Measurements from ENCODE around the gene PDGFD.

Gene PDGFD

GRCh38 chr11:104043142-104043541 lies 120.8 kb downstream of the PDGFD start:
- Histone ChIP-seq H3K4me1 (ENCODE audit: control insufficient read depth, insufficient read depth, low read length) (no peaks in the 10 kb centered on the region), H3K27me3 (ENCODE audit: control insufficient read depth, insufficient read depth, low read length) (no peaks in the 10 kb centered on the region), H3K4me3 (ENCODE audit: low read length) (no peak overlapping the region), H3K27ac (ENCODE audit: low read length) (no peak overlapping the region), H3K9me3 (ENCODE audit: control insufficient read depth, insufficient read depth, low read length) (no peaks in the 10 kb centered on the region), H3K36me3 (ENCODE audit: control insufficient read depth, insufficient read depth, low read length) (no peaks in the 10 kb centered on the region)
- no CpG with 5 or more reads among the region's 4 CpGs for WGBS (ENCODE audit: insufficient coverage, insufficient read length)
- DNase-seq (ENCODE audit: low read depth, low spot score): no peak

DNA sequence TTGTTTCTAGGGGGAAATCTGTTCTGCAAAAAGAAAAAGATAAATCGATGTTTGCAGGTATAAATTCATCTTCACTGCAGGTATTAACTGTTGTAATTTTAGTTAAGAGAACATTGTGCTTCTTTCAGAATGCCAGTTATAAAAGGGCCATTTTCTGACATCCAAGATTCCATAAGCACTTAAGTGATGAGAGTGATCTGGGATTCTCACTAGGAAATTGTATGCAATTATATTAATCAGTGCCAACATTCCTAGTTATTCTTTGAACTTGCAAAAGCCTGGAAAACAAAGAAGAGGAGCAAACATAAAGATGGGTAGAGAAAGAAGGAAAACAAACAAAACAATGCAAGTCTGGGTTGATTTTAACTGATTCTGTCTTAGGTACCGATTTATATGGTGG lies 122.2 kb downstream of the PDGFD start:
- Histone ChIP-seq H3K36me3 (ENCODE audit: control insufficient read depth, insufficient read depth, low read length) (no peaks in the 10 kb centered on the region), H3K4me1 (ENCODE audit: control insufficient read depth, insufficient read depth, low read length) (no peaks in the 10 kb centered on the region), H3K4me3 (ENCODE audit: low read length) (no peak overlapping the region), H3K27ac (ENCODE audit: low read length) (no peak overlapping the region), H3K9me3 (ENCODE audit: control insufficient read depth, insufficient read depth, low read length) (no peaks in the 10 kb centered on the region), H3K27me3 (ENCODE audit: control insufficient read depth, insufficient read depth, low read length) (no peaks in the 10 kb centered on the region)
- no peak for DNase-seq (ENCODE audit: low read depth, low spot score)
- WGBS (ENCODE audit: insufficient coverage, insufficient read length): no CpG with 5 or more reads among the region's 2 CpGs

DNA sequence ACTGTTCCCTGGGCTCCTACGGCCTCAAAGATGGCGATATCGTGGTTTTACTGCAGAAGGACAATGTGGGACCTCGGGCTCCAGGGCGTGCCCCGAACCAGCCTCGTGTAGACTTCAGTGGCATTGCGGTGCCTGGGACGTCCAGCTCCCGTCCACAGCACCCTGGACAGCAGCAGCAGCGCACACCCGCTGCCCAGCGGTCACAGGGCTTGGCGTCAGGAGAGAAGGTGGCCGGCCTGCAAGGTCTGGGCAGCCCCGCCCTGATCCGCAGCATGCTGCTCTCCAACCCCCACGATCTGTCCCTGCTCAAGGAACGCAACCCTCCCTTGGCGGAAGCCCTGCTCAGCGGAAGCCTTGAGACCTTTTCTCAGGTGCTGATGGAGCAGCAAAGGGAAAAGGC lies 127.0 kb downstream of the PDGFD start:
- no CpG with 5 or more reads among the region's 21 CpGs for WGBS (ENCODE audit: insufficient coverage, insufficient read length)
- no peaks in the 10 kb centered on the region for H3K4me1 ChIP-seq (ENCODE audit: control insufficient read depth, insufficient read depth, low read length)
- no peaks in the 10 kb centered on the region for H3K27me3 ChIP-seq (ENCODE audit: control insufficient read depth, insufficient read depth, low read length)
- no peaks in the 10 kb centered on the region for H3K36me3 ChIP-seq (ENCODE audit: control insufficient read depth, insufficient read depth, low read length)
- DNase-seq (ENCODE audit: low read depth, low spot score): no peak
- no peak overlapping the region for H3K27ac ChIP-seq (ENCODE audit: low read length)
- H3K4me3 ChIP-seq (ENCODE audit: low read length): no peak overlapping the region
- no peaks in the 10 kb centered on the region for H3K9me3 ChIP-seq (ENCODE audit: control insufficient read depth, insufficient read depth, low read length)

GRCh38 chr11:104036588-104036987 lies 127.4 kb downstream of the PDGFD start, which contains the start of gene DDI1:
Gene DDI1, plus strand, starts transcription at chr11:104036640. Its CDS starts 183 bp downstream, at chr11:104036823.
- WGBS (ENCODE audit: insufficient coverage, insufficient read length): no CpG with 5 or more reads among the region's 26 CpGs

GRCh38 chr11:104033561-104033960 lies 130.4 kb downstream of the PDGFD start:
- no peak for DNase-seq (ENCODE audit: low read depth, low spot score)
- no peaks in the 10 kb centered on the region for H3K4me1 ChIP-seq (ENCODE audit: control insufficient read depth, insufficient read depth, low read length)
- H3K9me3 ChIP-seq (ENCODE audit: control insufficient read depth, insufficient read depth, low read length): no peaks in the 10 kb centered on the region
- WGBS (ENCODE audit: insufficient coverage, insufficient read length): no CpG with 5 or more reads among the region's 1 CpG
- no peaks in the 10 kb centered on the region for H3K27me3 ChIP-seq (ENCODE audit: control insufficient read depth, insufficient read depth, low read length)
- no peaks in the 10 kb centered on the region for H3K36me3 ChIP-seq (ENCODE audit: control insufficient read depth, insufficient read depth, low read length)
- H3K4me3 ChIP-seq (ENCODE audit: low read length): no peak overlapping the region
- H3K27ac ChIP-seq (ENCODE audit: low read length): no peak overlapping the region

More at GRCh38 chr11:104036588-104036987, 127.4 kb downstream of the PDGFD start, which contains the start of gene DDI1:
- no peaks in the 10 kb centered on the region for H3K27me3 ChIP-seq (ENCODE audit: control insufficient read depth, insufficient read depth, low read length)
- H3K36me3 ChIP-seq (ENCODE audit: control insufficient read depth, insufficient read depth, low read length): no peaks in the 10 kb centered on the region
- no peak for DNase-seq (ENCODE audit: low read depth, low spot score)
- no peaks in the 10 kb centered on the region for H3K9me3 ChIP-seq (ENCODE audit: control insufficient read depth, insufficient read depth, low read length)
- no peak within 1 kb of the TSS for H3K27ac ChIP-seq (ENCODE audit: low read length)
- no peak within 1 kb of the TSS for H3K4me3 ChIP-seq (ENCODE audit: low read length)
- H3K4me1 ChIP-seq (ENCODE audit: control insufficient read depth, insufficient read depth, low read length): no peaks in the 10 kb centered on the region

- H3K27me3 ChIP-seq (ENCODE audit: control insufficient read depth, insufficient read depth, low read length): no peaks in the 10 kb centered on the region
- no peak overlapping the region for H3K4me3 ChIP-seq (ENCODE audit: low read length)
- no peaks in the 10 kb centered on the region for H3K4me1 ChIP-seq (ENCODE audit: control insufficient read depth, insufficient read depth, low read length)
- no peaks in the 10 kb centered on the region for H3K36me3 ChIP-seq (ENCODE audit: control insufficient read depth, insufficient read depth, low read length)
- no peaks in the 10 kb centered on the region for H3K9me3 ChIP-seq (ENCODE audit: control insufficient read depth, insufficient read depth, low read length)
- no peak for DNase-seq (ENCODE audit: low read depth, low spot score)
- no peak overlapping the region for H3K27ac ChIP-seq (ENCODE audit: low read length)
Measured at GRCh38 chr11:104033134-104033533, 130.8 kb downstream of the PDGFD start.

DNA sequence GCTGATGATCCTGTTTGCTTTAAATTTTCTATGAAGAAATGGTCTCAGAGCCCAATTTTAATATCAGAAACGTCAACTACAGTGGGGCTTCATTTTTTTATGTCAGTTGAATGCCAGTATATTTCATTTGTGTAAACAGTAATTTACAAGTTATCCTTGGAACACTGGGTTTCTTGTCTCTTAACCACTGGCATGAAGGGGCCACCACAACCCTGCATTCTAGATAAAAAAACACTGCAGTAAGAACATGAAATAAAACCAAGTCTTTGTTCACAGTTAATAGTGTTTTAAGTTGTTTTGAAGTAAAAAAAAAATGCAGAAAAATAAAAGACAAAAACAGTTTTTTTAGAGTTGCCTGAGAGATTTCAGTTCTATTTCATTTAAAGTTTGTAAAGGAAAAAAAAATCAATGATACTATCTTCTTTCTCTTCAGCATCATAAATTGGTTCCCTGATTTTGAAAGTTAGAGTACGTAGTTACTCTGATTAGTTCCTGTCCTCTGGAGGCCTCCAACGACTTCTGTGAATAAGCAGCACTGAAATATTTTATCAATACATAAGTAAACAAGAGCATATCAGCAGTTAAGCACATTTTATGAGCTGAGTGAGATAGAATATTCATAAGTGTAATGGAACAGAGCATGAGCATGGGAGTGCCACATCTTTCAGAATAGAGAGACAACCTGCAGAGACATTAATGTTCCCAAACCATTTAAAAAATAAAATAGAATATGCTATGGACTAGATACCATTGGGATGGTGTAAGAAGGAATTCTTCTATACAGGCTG lies 135.3 kb downstream of the PDGFD start:
- H3K9me3 ChIP-seq (ENCODE audit: control insufficient read depth, insufficient read depth, low read length): no peaks in the 10 kb centered on the region
- DNase-seq (ENCODE audit: low read depth, low spot score): no peak
- no CpG with 5 or more reads among the region's 3 CpGs for WGBS (ENCODE audit: insufficient coverage, insufficient read length)

DNA sequence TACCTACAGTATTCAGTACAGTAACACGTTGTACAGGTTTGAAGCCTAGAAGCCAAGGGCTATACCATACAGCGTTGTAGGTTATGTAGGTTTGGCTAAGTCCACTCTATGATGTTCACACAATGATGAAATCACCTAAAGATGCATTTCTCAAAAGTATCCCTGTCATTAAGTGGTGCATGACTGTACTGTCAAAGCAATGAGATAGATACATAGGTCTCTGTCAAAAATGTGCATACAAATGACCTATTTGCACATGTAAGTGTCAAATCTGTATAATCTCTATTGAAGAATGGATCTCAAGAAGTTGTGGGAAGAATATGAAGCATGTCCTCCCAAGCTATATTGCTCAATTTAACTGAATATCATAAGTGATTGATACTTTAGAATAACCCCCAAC lies 139.4 kb downstream of the PDGFD start:
- no peak for DNase-seq (ENCODE audit: low read depth, low spot score)
- WGBS (ENCODE audit: insufficient coverage, insufficient read length): no CpG with 5 or more reads among the region's 2 CpGs
- Histone ChIP-seq H3K36me3 (ENCODE audit: control insufficient read depth, insufficient read depth, low read length) (no peaks in the 10 kb centered on the region), H3K27ac (ENCODE audit: low read length) (no peak overlapping the region), H3K4me3 (ENCODE audit: low read length) (no peak overlapping the region), H3K9me3 (ENCODE audit: control insufficient read depth, insufficient read depth, low read length) (no peaks in the 10 kb centered on the region), H3K4me1 (ENCODE audit: control insufficient read depth, insufficient read depth, low read length) (no peaks in the 10 kb centered on the region), H3K27me3 (ENCODE audit: control insufficient read depth, insufficient read depth, low read length) (no peaks in the 10 kb centered on the region; the same call in 1 of the 2 replicates)

More for the DNA sequence above, 135.3 kb downstream of the PDGFD start:
- no peak overlapping the region for H3K27ac ChIP-seq (ENCODE audit: low read length)
- no peak overlapping the region for H3K4me3 ChIP-seq (ENCODE audit: low read length)
- no peaks in the 10 kb centered on the region for H3K36me3 ChIP-seq (ENCODE audit: control insufficient read depth, insufficient read depth, low read length)
- no peaks in the 10 kb centered on the region; the same call in 1 of the 2 replicates for H3K27me3 ChIP-seq (ENCODE audit: control insufficient read depth, insufficient read depth, low read length)
- H3K4me1 ChIP-seq (ENCODE audit: control insufficient read depth, insufficient read depth, low read length): no peaks in the 10 kb centered on the region

DNA sequence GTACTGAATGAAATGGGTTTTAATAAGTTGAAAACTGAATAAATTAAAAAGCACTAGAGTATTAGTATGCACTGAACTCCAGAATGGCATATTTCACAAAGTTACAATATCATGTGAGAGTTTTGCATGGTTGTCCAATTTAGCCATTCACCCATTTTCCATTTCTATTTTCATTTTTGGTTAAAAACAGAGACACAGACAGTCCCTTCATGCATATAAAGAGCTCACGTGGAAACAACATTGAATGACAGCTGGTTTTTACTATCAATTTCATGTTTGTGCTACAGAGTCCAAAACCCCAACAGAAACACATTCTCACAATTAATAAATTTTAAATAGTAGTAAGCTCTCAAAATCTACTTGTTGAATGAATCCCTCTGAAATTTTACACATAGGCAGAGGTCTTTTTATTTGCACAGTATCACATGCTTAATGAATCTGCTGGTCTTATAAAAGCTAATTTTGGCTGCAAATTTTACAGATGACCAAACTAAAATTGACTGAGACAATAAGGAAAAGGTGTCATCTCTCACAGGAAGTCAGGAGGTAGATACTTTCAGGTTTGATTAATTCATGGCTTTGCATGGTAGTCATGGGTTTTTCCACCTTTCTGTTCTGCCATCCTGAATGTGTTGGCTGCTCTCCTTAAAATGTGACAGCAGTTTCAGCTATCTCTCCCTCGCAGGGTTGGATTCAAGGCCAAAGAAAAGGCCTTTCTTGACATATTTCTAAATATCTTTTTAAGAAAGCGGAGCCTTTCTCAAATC lies 148.1 kb downstream of the PDGFD start:
- DNase-seq (ENCODE audit: low read depth, low spot score): no peak
- Histone ChIP-seq H3K9me3 (ENCODE audit: control insufficient read depth, insufficient read depth, low read length) (no peaks in the 10 kb centered on the region), H3K36me3 (ENCODE audit: control insufficient read depth, insufficient read depth, low read length) (no peaks in the 10 kb centered on the region), H3K27me3 (ENCODE audit: control insufficient read depth, insufficient read depth, low read length) (no peaks in the 10 kb centered on the region), H3K4me3 (ENCODE audit: low read length) (no peak overlapping the region), H3K27ac (ENCODE audit: low read length) (no peak overlapping the region), H3K4me1 (ENCODE audit: control insufficient read depth, insufficient read depth, low read length) (no peaks in the 10 kb centered on the region)
- no CpG with 5 or more reads among the region's 3 CpGs for WGBS (ENCODE audit: insufficient coverage, insufficient read length)

DNA sequence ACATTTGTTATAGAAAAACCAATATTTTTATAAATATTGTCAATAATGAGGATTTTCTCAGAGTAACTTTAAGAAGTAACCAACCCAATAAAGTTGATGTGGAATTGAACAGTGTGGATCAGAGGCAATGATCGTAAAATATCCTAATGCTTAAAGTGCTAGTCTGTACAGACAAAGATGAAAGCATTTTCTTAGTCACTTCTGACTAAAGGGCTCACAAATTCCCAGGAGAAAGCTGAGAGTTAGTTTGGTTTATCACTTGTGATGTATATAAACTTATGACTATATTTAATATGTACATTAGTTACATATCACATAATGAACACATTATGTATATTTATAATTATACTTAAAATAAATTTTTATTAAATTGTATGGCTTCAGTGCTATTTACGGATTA lies 152.9 kb downstream of the PDGFD start:
- WGBS (ENCODE audit: insufficient coverage, insufficient read length): no CpG with 5 or more reads among the region's 2 CpGs
- Histone ChIP-seq H3K27me3 (ENCODE audit: control insufficient read depth, insufficient read depth, low read length) (no peaks in the 10 kb centered on the region), H3K4me3 (ENCODE audit: low read length) (no peak overlapping the region), H3K4me1 (ENCODE audit: control insufficient read depth, insufficient read depth, low read length) (no peaks in the 10 kb centered on the region), H3K36me3 (ENCODE audit: control insufficient read depth, insufficient read depth, low read length) (no peaks in the 10 kb centered on the region), H3K27ac (ENCODE audit: low read length) (no peak overlapping the region), H3K9me3 (ENCODE audit: control insufficient read depth, insufficient read depth, low read length) (no peaks in the 10 kb centered on the region)
- DNase-seq (ENCODE audit: low read depth, low spot score): no peak

Data from iPS DF 6.9 (cell line).